Caco-2 (cell line): Measurements from ENCODE around the gene RCE1. TPM values are rescaled to one million over a fixed set of nuclear protein-coding genes. Genes with fewer than 3 reads are reported as not detected.

Experiments
- BruUV-seq: library from RNA; stranded (reverse); fragments of 400-500 nt; replicated peaks from 2 replicates; lab custom pipeline; 2021; lab: Mats Ljungman, UMichigan
- CTCF ChIA-PET: fragments of 300-600 bp; sonication (Branson Sonifier 250); formaldehyde crosslinking; loops from one replicate; lab custom pipeline; 2022; ENCODE audit warnings: antibody characterized with exemption; lab: Charles Lee
- POLR2A ChIA-PET: fragments of 300-600 bp; sonication (Branson Sonifier 250); formaldehyde crosslinking; loops from one replicate; lab custom pipeline; 2022; ENCODE audit warnings: antibody characterized with exemption; lab: Charles Lee
- DNase-seq, 2 experiments: peaks; one replicate each; pipeline versions ENCODE4 v3.0.0 to v3.0.0-alpha.2; 2020 to 2022
- H3K27me3 ChIP-seq: replicated peaks from 2 replicates; pipeline ENCODE4 v1.6.0; 2011; ENCODE audit warnings: low read length; ENCODE audit not compliant: control insufficient read depth, insufficient read depth
- H3K36me3 ChIP-seq: 2 replicates; pipeline ENCODE4 v1.5.1; 2011; ENCODE audit warnings: low read length; ENCODE audit not compliant: control insufficient read depth, insufficient read depth
- H3K4me1 ChIP-seq: fragments of 250-450 bp; sonication (Bioruptor Pico); 2 replicates; pipeline ENCODE4 v1.5.1; 2020; ENCODE audit warnings: mild to moderate bottlenecking
- H3K4me3 ChIP-seq: 2 replicates; pipeline ENCODE4 v1.5.1; 2011; ENCODE audit warnings: low read depth, mild to moderate bottlenecking, control low read depth, low read length
- H3K9me3 ChIP-seq: fragments of 250-450 bp; sonication (Bioruptor Pico); 2 replicates; pipeline ENCODE4 v1.5.1; 2020; ENCODE audit warnings: mild to moderate bottlenecking, moderate library complexity
- H3K27ac Mint-ChIP-seq: one replicate; pipeline ENCODE4 v1.8.0; 2022; ENCODE audit warnings: mixed read lengths; ENCODE audit not compliant: unreplicated experiment
- H3K27me3 Mint-ChIP-seq: one replicate; pipeline ENCODE4 v1.8.0; 2022; ENCODE audit warnings: mixed read lengths; ENCODE audit not compliant: insufficient read depth, unreplicated experiment
- H3K36me3 Mint-ChIP-seq: one replicate; pipeline ENCODE4 v1.8.0; 2022; ENCODE audit warnings: mild to moderate bottlenecking, mixed read lengths; ENCODE audit not compliant: insufficient read depth, unreplicated experiment
- H3K4me1 Mint-ChIP-seq: one replicate; pipeline ENCODE4 v1.8.0; 2022; ENCODE audit warnings: low read depth, mixed read lengths; ENCODE audit not compliant: unreplicated experiment
- H3K4me3 Mint-ChIP-seq: one replicate; pipeline ENCODE4 v1.8.0; 2022; ENCODE audit warnings: mild to moderate bottlenecking, moderate library complexity, mixed read lengths; ENCODE audit not compliant: unreplicated experiment
- H3K9me3 Mint-ChIP-seq: one replicate; pipeline ENCODE4 v1.8.0; 2022; ENCODE audit warnings: mixed read lengths; ENCODE audit not compliant: unreplicated experiment
- intact Hi-C: fragments of 100-400 bp; cut with micrococcal nuclease; formaldehyde crosslinking; loops from one replicate; pipeline ENCODE4 v1.10.0; 2022; ENCODE audit not compliant: unreplicated experiment
- total RNA-seq: library from RNA; stranded (reverse); gene quantifications from 2 replicates; pipeline ENCODE4 v1.2.3, GENCODE V29; 2022
- TF ChIP-seq, protein P1 (sequence below), 2 experiments: fragments of 200-600 bp in 1 of 2; IDR thresholded peaks; 1 replicate in 1 of 2; 2 replicates in 1 of 2; pipeline versions ENCODE4 v1.5.1 to v1.8.0; 2011 to 2022; ENCODE audit warnings: antibody characterized with exemption in 1 of 2, control low read depth in 1 of 2, inconsistent platforms in 1 of 2, low read depth in 1 of 2, low read length in 1 of 2, mild to moderate bottlenecking in 1 of 2, moderate library complexity in 1 of 2; ENCODE audit not compliant: insufficient read depth in 1 of 2, severe bottlenecking in 1 of 2, unreplicated experiment in 1 of 2

The RCE1 gene
- total RNA-seq, 1 experiment from 2014 or later = 60.7 TPM

GRCh38 chr11:66861038-66861773 is 18.0 kb downstream of the RCE1 start:
- Histone ChIP-seq H3K36me3 (no peaks in the 10 kb centered on the region), H3K4me3 (no peak overlapping the region), H3K4me1 (peaks cover 4% of the 10 kb centered on the region; the same call in 1 of the 2 replicates), H3K9me3 (no peaks in the 10 kb centered on the region), H3K27me3 (no peaks in the 10 kb centered on the region)
- no peaks in the 10 kb centered on the region for H3K27me3 Mint-ChIP-seq
- H3K9me3 Mint-ChIP-seq = no peaks in the 10 kb centered on the region
- intact Hi-C loops = no loop called here
- H3K36me3 Mint-ChIP-seq = peaks cover 20% of the 10 kb centered on the region
- no peak for DNase-seq
- TF ChIP-seq, protein P1, sequence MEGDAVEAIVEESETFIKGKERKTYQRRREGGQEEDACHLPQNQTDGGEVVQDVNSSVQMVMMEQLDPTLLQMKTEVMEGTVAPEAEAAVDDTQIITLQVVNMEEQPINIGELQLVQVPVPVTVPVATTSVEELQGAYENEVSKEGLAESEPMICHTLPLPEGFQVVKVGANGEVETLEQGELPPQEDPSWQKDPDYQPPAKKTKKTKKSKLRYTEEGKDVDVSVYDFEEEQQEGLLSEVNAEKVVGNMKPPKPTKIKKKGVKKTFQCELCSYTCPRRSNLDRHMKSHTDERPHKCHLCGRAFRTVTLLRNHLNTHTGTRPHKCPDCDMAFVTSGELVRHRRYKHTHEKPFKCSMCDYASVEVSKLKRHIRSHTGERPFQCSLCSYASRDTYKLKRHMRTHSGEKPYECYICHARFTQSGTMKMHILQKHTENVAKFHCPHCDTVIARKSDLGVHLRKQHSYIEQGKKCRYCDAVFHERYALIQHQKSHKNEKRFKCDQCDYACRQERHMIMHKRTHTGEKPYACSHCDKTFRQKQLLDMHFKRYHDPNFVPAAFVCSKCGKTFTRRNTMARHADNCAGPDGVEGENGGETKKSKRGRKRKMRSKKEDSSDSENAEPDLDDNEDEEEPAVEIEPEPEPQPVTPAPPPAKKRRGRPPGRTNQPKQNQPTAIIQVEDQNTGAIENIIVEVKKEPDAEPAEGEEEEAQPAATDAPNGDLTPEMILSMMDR (IDR thresholded peaks at IDR 0.05; ENCODE audit: insufficient read depth in 1 of 2, low read depth in 1 of 2, low read length in 1 of 2, severe bottlenecking in 1 of 2, unreplicated experiment in 1 of 2) = no peak
- H3K4me3 Mint-ChIP-seq = no peak overlapping the region
- ChIA-PET POLR2A (no interaction called here), CTCF (no interaction called here)
- no peak overlapping the region for H3K27ac Mint-ChIP-seq
- BruUV-seq = no TSS peak
- no peaks in the 10 kb centered on the region for H3K4me1 Mint-ChIP-seq

GRCh38 chr11:66861774-66862558 is 18.7 kb downstream of the RCE1 start:
- Histone ChIP-seq H3K36me3 (no peaks in the 10 kb centered on the region), H3K27me3 (no peaks in the 10 kb centered on the region), H3K4me1 (peaks cover 4% of the 10 kb centered on the region; the same call in 1 of the 2 replicates), H3K9me3 (no peaks in the 10 kb centered on the region), H3K4me3 (no peak overlapping the region)
- Mint-ChIP-seq H3K27me3 (no peaks in the 10 kb centered on the region), H3K4me3 (no peak overlapping the region), H3K27ac (no peak overlapping the region), H3K4me1 (no peaks in the 10 kb centered on the region), H3K36me3 (peaks cover 14% of the 10 kb centered on the region), H3K9me3 (no peaks in the 10 kb centered on the region)
- POLR2A ChIA-PET = interaction anchor here (0.5 kb wide), 1 partner anchor 231 kb away, joined by 3 read pairs; no protein-coding TSS in a partner anchor
- TF ChIP-seq, protein P1 (IDR thresholded peaks at IDR 0.05; ENCODE audit: insufficient read depth in 1 of 2, low read depth in 1 of 2, low read length in 1 of 2, severe bottlenecking in 1 of 2, unreplicated experiment in 1 of 2) = no peak
- BruUV-seq = no TSS peak
- DNase-seq = no peak
- CTCF ChIA-PET = interaction anchor here (0.6 kb wide), 1 partner anchor 247 kb away, joined by 5 read pairs; no protein-coding TSS in a partner anchor
- intact Hi-C loops = no loop called here

- no peak overlapping the region for H3K4me3 Mint-ChIP-seq
- intact Hi-C loops = no loop called here
- ChIA-PET POLR2A (interaction anchor here (0.5 kb wide), 1 partner anchor 232 kb away, joined by 3 read pairs; no protein-coding TSS in a partner anchor), CTCF (no interaction called here)
- no peaks in the 10 kb centered on the region for H3K9me3 Mint-ChIP-seq
- H3K4me1 Mint-ChIP-seq = no peaks in the 10 kb centered on the region
- no TSS peak for BruUV-seq
- peaks cover 1% of the 10 kb centered on the region; the same call in 1 of the 2 replicates for H3K4me1 ChIP-seq
- H3K4me3 ChIP-seq = no peak overlapping the region
- no peak overlapping the region for H3K27ac Mint-ChIP-seq
- H3K36me3 Mint-ChIP-seq = peaks cover 9% of the 10 kb centered on the region
- TF ChIP-seq, protein P1 (IDR thresholded peaks at IDR 0.05; ENCODE audit: insufficient read depth in 1 of 2, low read depth in 1 of 2, low read length in 1 of 2, severe bottlenecking in 1 of 2, unreplicated experiment in 1 of 2) = no peak
- H3K9me3 ChIP-seq = no peaks in the 10 kb centered on the region
- H3K27me3 Mint-ChIP-seq = no peaks in the 10 kb centered on the region
- H3K36me3 ChIP-seq = no peaks in the 10 kb centered on the region; the same call in 1 of the 2 replicates
- no peaks in the 10 kb centered on the region for H3K27me3 ChIP-seq
- no peak for DNase-seq
These were observed 19.4 kb downstream of the RCE1 start for GRCh38 chr11:66862559-66863037.
